ENCODE measurements around the gene MAST2. TPM values are rescaled to one million over a fixed set of nuclear protein-coding genes. Genes with fewer than 3 reads are reported as not detected.

MAST2 gene
- total RNA-seq, 4 donors from 2014 or later = 8.3 to 24.8 (median 14.5) TPM

DNA sequence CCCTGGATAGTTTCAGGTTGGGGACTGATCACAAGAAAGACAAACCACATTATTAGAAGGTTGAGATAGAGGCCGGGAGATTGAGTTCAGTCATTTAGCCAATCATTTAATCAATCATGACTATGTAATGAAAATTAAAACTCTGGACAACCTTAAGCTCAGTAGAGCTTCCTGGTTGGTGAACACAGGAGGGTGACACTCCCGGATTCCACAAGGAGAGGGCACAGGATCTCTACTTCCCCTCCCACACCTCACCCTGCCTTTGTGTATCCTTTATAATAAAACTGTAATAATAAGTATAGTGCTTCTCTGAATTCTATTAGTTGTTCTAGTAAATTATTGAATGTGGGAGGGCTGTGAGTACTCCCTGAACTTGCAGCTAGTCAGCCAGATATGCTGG, 178.9 kb downstream of the MAST2 start:
- no peak for DNase-seq
- H3K9me3 ChIP-seq = no peaks in the 10 kb centered on the region
- H3K36me3 ChIP-seq = no peaks in the 10 kb centered on the region
- H3K4me3 ChIP-seq = no peak overlapping the region
- no peak overlapping the region for H3K27ac ChIP-seq
- H3K4me1 ChIP-seq = peaks cover 4 to 20% (median 10%) of the 10 kb centered on the region in 3 donors
- 86 to 92% methylated on average over 2 of the region's 2 CpGs for whole genome bisulfite sequencing, 2 donors
- H3K27me3 ChIP-seq = no peaks in the 10 kb centered on the region
- TF ChIP-seq CTCF (IDR thresholded peaks at IDR 0.05) (no peak), POLR2A (IDR thresholded peaks at IDR 0.05) (no peak)
- intact Hi-C loops (cut with DNase I) = no loop called here

- Histone ChIP-seq H3K36me3 (no peaks in the 10 kb centered on the region), H3K4me1 (peaks cover 4 to 10% (median 5%) of the 10 kb centered on the region in 3 donors), H3K27ac (no peak overlapping the region), H3K27me3 (no peaks in the 10 kb centered on the region), H3K4me3 (no peak overlapping the region), H3K9me3 (no peaks in the 10 kb centered on the region)
- intact Hi-C loops (cut with DNase I) = no loop called here
- no peak for TF ChIP-seq CTCF (IDR thresholded peaks at IDR 0.05)
- no peak for TF ChIP-seq POLR2A (IDR thresholded peaks at IDR 0.05)
- DNase-seq = no peak
These were observed 180.6 kb downstream of the MAST2 start for GRCh38 chr1:45983967-45984366.

GRCh38 chr1:45987204-45987603, 183.8 kb downstream of the MAST2 start:
- Histone ChIP-seq H3K9me3 (no peaks in the 10 kb centered on the region), H3K4me1 (no peaks in the 10 kb centered on the region), H3K36me3 (no peaks in the 10 kb centered on the region), H3K27me3 (no peaks in the 10 kb centered on the region), H3K27ac (no peak overlapping the region), H3K4me3 (no peak overlapping the region)
- intact Hi-C loops (cut with DNase I) = no loop called here
- no peak for TF ChIP-seq CTCF (IDR thresholded peaks at IDR 0.05)
- TF ChIP-seq POLR2A (IDR thresholded peaks at IDR 0.05) = no peak
- 97 to 98% methylated on average over 4 of the region's 4 CpGs for WGBS, 2 donors
- no peak for DNase-seq

- no peak overlapping the region for H3K4me3 ChIP-seq
- H3K27ac ChIP-seq = no peak overlapping the region
- no peaks in the 10 kb centered on the region for H3K9me3 ChIP-seq
- TF ChIP-seq POLR2A (IDR thresholded peaks at IDR 0.05) (no peak), CTCF (IDR thresholded peaks at IDR 0.05) (no peak)
- H3K27me3 ChIP-seq = no peaks in the 10 kb centered on the region
- H3K36me3 ChIP-seq = no peaks in the 10 kb centered on the region
- WGBS, 2 donors = 89 to 92% methylated on average over 2 of the region's 2 CpGs
- H3K4me1 ChIP-seq = no peaks in the 10 kb centered on the region
- DNase-seq = no peak
- intact Hi-C loops (cut with DNase I) = no loop called here
These were observed 185.8 kb downstream of the MAST2 start for GRCh38 chr1:45989249-45989648.

- intact Hi-C loops (cut with DNase I) = no loop called here
- H3K4me3 ChIP-seq = no peak overlapping the region
- H3K27ac ChIP-seq = no peak overlapping the region
- H3K4me1 ChIP-seq = no peaks in the 10 kb centered on the region
- H3K27me3 ChIP-seq = no peaks in the 10 kb centered on the region
- 90 to 98% methylated on average over 5 to 6 of the region's 6 CpGs for WGBS, 2 donors
- no peaks in the 10 kb centered on the region for H3K36me3 ChIP-seq
- DNase-seq = no peak
- TF ChIP-seq POLR2A (IDR thresholded peaks at IDR 0.05) (no peak), CTCF (IDR thresholded peaks at IDR 0.05) (no peak)
- no peaks in the 10 kb centered on the region for H3K9me3 ChIP-seq
These were observed 191.0 kb downstream of the MAST2 start for GRCh38 chr1:45994423-45994822.

All from esophagus squamous epithelium (tissue), 5 donors.